ENCODE data around the gene ALK.

ALK gene

GRCh38 chr2:29634916-29635315, 286.5 kb downstream of the ALK start:
- no peak for TF ChIP-seq POLR2AphosphoS5 (IDR thresholded peaks at IDR 0.05; ENCODE audit: low read depth, low read length)
- TF ChIP-seq TAF1 (IDR thresholded peaks at IDR 0.05; ENCODE audit: borderline replicate concordance, insufficient read depth, low read length) = no peak
- TF ChIP-seq SIN3A (IDR thresholded peaks at IDR 0.05; ENCODE audit: borderline replicate concordance, insufficient read depth, low read length) = no peak
- TF ChIP-seq REST (IDR thresholded peaks at IDR 0.05; ENCODE audit: insufficient read depth in 1 of 2, low read depth in 2 of 2, low read length in 2 of 2) = no peak
- no peak for TF ChIP-seq FOXP2 (optimal IDR thresholded peaks at IDR 0.05; ENCODE audit: borderline replicate concordance, extremely low read depth, extremely low read length, insufficient read depth)

GRCh38 chr2:29632018-29632417, 289.4 kb downstream of the ALK start:
- TF ChIP-seq REST (IDR thresholded peaks at IDR 0.05; ENCODE audit: insufficient read depth in 1 of 2, low read depth in 2 of 2, low read length in 2 of 2) (no peak), TAF1 (IDR thresholded peaks at IDR 0.05; ENCODE audit: borderline replicate concordance, insufficient read depth, low read length) (no peak), FOXP2 (optimal IDR thresholded peaks at IDR 0.05; ENCODE audit: borderline replicate concordance, extremely low read depth, extremely low read length, insufficient read depth) (no peak), SIN3A (IDR thresholded peaks at IDR 0.05; ENCODE audit: borderline replicate concordance, insufficient read depth, low read length) (no peak), POLR2AphosphoS5 (IDR thresholded peaks at IDR 0.05; ENCODE audit: low read depth, low read length) (no peak)

GRCh38 chr2:29629495-29629894, 291.9 kb downstream of the ALK start:
- TF ChIP-seq SIN3A (IDR thresholded peaks at IDR 0.05; ENCODE audit: borderline replicate concordance, insufficient read depth, low read length) (no peak), FOXP2 (optimal IDR thresholded peaks at IDR 0.05; ENCODE audit: borderline replicate concordance, extremely low read depth, extremely low read length, insufficient read depth) (no peak), POLR2AphosphoS5 (IDR thresholded peaks at IDR 0.05; ENCODE audit: low read depth, low read length) (no peak), REST (IDR thresholded peaks at IDR 0.05; ENCODE audit: insufficient read depth in 1 of 2, low read depth in 2 of 2, low read length in 2 of 2) (no peak), TAF1 (IDR thresholded peaks at IDR 0.05; ENCODE audit: borderline replicate concordance, insufficient read depth, low read length) (no peak)

DNA sequence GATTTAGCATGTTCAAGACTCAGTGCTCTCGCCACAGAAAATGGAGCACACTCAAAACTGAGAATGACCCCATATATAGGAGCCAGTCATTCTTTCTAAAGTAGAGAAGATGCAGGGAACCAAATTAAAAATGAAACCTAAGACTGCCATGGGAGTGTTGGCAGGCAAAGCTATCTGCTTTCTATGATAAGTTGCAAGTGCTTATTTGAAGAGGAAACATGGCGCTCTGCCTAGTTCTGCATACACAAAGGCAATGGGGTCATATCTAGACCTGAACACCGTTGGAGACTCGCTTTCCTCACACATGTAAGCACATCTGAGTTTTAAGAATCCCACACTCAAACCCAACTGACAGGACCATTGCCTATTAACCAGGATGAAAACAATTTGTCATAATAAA, 292.5 kb downstream of the ALK start:
- TF ChIP-seq SIN3A (IDR thresholded peaks at IDR 0.05; ENCODE audit: borderline replicate concordance, insufficient read depth, low read length) (no peak), REST (IDR thresholded peaks at IDR 0.05; ENCODE audit: insufficient read depth in 1 of 2, low read depth in 2 of 2, low read length in 2 of 2) (no peak), POLR2AphosphoS5 (IDR thresholded peaks at IDR 0.05; ENCODE audit: low read depth, low read length) (no peak), TAF1 (IDR thresholded peaks at IDR 0.05; ENCODE audit: borderline replicate concordance, insufficient read depth, low read length) (no peak), FOXP2 (optimal IDR thresholded peaks at IDR 0.05; ENCODE audit: borderline replicate concordance, extremely low read depth, extremely low read length, insufficient read depth) (no peak)
